HepG2 (cell line): ENCODE results near the gene SHISA7. TPM values are rescaled to one million over a fixed set of nuclear protein-coding genes. Genes with fewer than 3 reads are reported as not detected.

Experiments used
- CHCHD3 ChIP-seq: sonication (generic); formaldehyde crosslinking; IDR thresholded peaks from 2 replicates; pipeline ENCODE4 v1.8.0; 2022; ENCODE audit warnings: mild to moderate bottlenecking, missing genetic modification reagents, moderate library complexity
- ETV5 ChIP-seq: IDR thresholded peaks from 2 replicates; pipeline ENCODE4 v1.6.1; 2018; ENCODE audit warnings: missing biosample characterization, missing genetic modification reagents, inconsistent platforms, borderline replicate concordance
- HNRNPL ChIP-seq: fragments of 200-400 bp; formaldehyde crosslinking; IDR thresholded peaks from 2 replicates; pipeline ENCODE4 v1.6.1; 2017; ENCODE audit warnings: mild to moderate bottlenecking, low read depth, low read length
- KDM4B ChIP-seq: sonication (generic); formaldehyde crosslinking; IDR thresholded peaks from 2 replicates; pipeline ENCODE4 v1.4.0; 2020; ENCODE audit warnings: missing genetic modification reagents
- KDM6A ChIP-seq: IDR thresholded peaks from 2 replicates; pipeline ENCODE4 v1.6.1; 2016; ENCODE audit warnings: low read depth
- PPARG ChIP-seq: conservative IDR thresholded peaks from 2 replicates; pipeline ENCODE4 v1.6.1; 2016; ENCODE audit warnings: missing biosample characterization, missing genetic modification reagents
- RBFOX2 ChIP-seq: fragments of 200-400 bp; formaldehyde crosslinking; IDR thresholded peaks from 2 replicates; pipeline ENCODE4 v1.6.1; 2017; ENCODE audit warnings: low read depth, mild to moderate bottlenecking, low read length
- SPEN ChIP-seq: sonication (generic); formaldehyde crosslinking; IDR thresholded peaks from 2 replicates; pipeline ENCODE4 v1.5.1; 2020; ENCODE audit warnings: low read depth, mild to moderate bottlenecking, missing genetic modification reagents
- SRSF4 ChIP-seq: fragments of 200-400 bp; formaldehyde crosslinking; IDR thresholded peaks from one replicate; pipeline ENCODE4 v1.6.1; 2018; ENCODE audit warnings: mild to moderate bottlenecking, low read depth, low read length, moderate library complexity; ENCODE audit not compliant: poor library complexity, severe bottlenecking
- TFE3 ChIP-seq: IDR thresholded peaks from 2 replicates; pipeline ENCODE4 v1.6.1; 2016
- U2AF2 ChIP-seq: fragments of 200-400 bp; formaldehyde crosslinking; IDR thresholded peaks from 2 replicates; pipeline ENCODE4 v1.6.1; 2017; ENCODE audit warnings: low read depth, mild to moderate bottlenecking, low read length
- ZKSCAN5 ChIP-seq: sonication (generic); formaldehyde crosslinking; IDR thresholded peaks from 2 replicates; pipeline ENCODE4 v1.5.1; 2020; ENCODE audit warnings: mild to moderate bottlenecking, missing genetic modification reagents
- ZNF263 ChIP-seq: sonication (generic); formaldehyde crosslinking; IDR thresholded peaks from 2 replicates; pipeline ENCODE4 v1.4.0; 2020; ENCODE audit warnings: missing genetic modification reagents
- ZNF414 ChIP-seq: sonication (generic); formaldehyde crosslinking; IDR thresholded peaks from 2 replicates; pipeline ENCODE4 v1.5.0; 2020; ENCODE audit warnings: missing genetic modification reagents
- ZNF44 ChIP-seq: sonication (generic); formaldehyde crosslinking; IDR thresholded peaks from 2 replicates; pipeline ENCODE4 v1.5.1; 2020; ENCODE audit warnings: mild to moderate bottlenecking, missing genetic modification reagents
- ZNF605 ChIP-seq: sonication (generic); formaldehyde crosslinking; IDR thresholded peaks from 2 replicates; pipeline ENCODE4 v1.8.0; 2022; ENCODE audit warnings: mild to moderate bottlenecking, missing genetic modification reagents
- ZNF724P ChIP-seq: sonication (generic); formaldehyde crosslinking; IDR thresholded peaks from 2 replicates; pipeline ENCODE4 v1.8.0; 2022; ENCODE audit warnings: missing genetic modification reagents, borderline replicate concordance
- ZSCAN31 ChIP-seq: sonication (generic); formaldehyde crosslinking; IDR thresholded peaks from 2 replicates; pipeline ENCODE4 v1.5.0; 2020; ENCODE audit warnings: low read depth, mild to moderate bottlenecking, missing genetic modification reagents
- ZZZ3 ChIP-seq: sonication (generic); formaldehyde crosslinking; IDR thresholded peaks from 2 replicates; pipeline ENCODE4 v1.4.0; 2020; ENCODE audit warnings: missing genetic modification reagents, mild to moderate bottlenecking, borderline replicate concordance
- polyA plus RNA-seq, 8 experiments: library from polyadenylated mRNA; depleted of rRNA in 3 of 8; stranded (reverse) in 7 of 8; unstranded in 1 of 8; fragments of >200 nt; fragmentation: Illumina TruSeq in 4 of 8; extraction: Trizol in 4 of 8; gene quantifications; 2 replicates each; pipeline versions ENCODE4 v1.2.1 to v1.2.3, GENCODE V29; 2011 to 2016; ENCODE audit warnings: low read depth in 4 of 8, missing spikeins in 1 of 8, mixed read lengths in 1 of 8; ENCODE audit not compliant: insufficient read depth in 1 of 8
- total RNA-seq, 5 experiments: library from RNA; depleted of rRNA; stranded (reverse); fragments of >200 nt; fragmentation: Illumina TruSeq; extraction: Trizol; gene quantifications; 2 replicates each; pipeline ENCODE4 v1.2.3, GENCODE V29; 2016; ENCODE audit warnings: low read depth in 1 of 5
- TF ChIP-seq, protein P1 (sequence below): sonication (generic); formaldehyde crosslinking; IDR thresholded peaks from 2 replicates; pipeline ENCODE4 v1.5.0; 2020; ENCODE audit warnings: mild to moderate bottlenecking, missing genetic modification reagents
- TF ChIP-seq, protein P2 (sequence below): sonication (generic); formaldehyde crosslinking; IDR thresholded peaks from 2 replicates; pipeline ENCODE4 v1.8.0; 2023; ENCODE audit warnings: mild to moderate bottlenecking, missing genetic modification reagents

Gene SHISA7
- total and polyA plus RNA-seq, 2 of the 13 experiments (the other 11 are each of a cell fraction or from before 2014, with no cell fraction given), result not detected

- TF ChIP-seq, protein P1, sequence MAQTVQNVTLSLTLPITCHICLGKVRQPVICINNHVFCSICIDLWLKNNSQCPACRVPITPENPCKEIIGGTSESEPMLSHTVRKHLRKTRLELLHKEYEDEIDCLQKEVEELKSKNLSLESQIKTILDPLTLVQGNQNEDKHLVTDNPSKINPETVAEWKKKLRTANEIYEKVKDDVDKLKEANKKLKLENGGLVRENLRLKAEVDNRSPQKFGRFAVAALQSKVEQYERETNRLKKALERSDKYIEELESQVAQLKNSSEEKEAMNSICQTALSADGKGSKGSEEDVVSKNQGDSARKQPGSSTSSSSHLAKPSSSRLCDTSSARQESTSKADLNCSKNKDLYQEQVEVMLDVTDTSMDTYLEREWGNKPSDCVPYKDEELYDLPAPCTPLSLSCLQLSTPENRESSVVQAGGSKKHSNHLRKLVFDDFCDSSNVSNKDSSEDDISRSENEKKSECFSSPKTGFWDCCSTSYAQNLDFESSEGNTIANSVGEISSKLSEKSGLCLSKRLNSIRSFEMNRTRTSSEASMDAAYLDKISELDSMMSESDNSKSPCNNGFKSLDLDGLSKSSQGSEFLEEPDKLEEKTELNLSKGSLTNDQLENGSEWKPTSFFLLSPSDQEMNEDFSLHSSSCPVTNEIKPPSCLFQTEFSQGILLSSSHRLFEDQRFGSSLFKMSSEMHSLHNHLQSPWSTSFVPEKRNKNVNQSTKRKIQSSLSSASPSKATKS (CRISPR knock-in tag), result no peak
- TF ChIP-seq SRSF4, result no peak
- 0 out of 2 replicates have a peak, but pooled peaks have one; percentile 49 for TF ChIP-seq U2AF2
- 0 out of 2 replicates have a peak, but pooled peaks have one; percentile 21 for TF ChIP-seq ZKSCAN5
- TF ChIP-seq, protein P2, sequence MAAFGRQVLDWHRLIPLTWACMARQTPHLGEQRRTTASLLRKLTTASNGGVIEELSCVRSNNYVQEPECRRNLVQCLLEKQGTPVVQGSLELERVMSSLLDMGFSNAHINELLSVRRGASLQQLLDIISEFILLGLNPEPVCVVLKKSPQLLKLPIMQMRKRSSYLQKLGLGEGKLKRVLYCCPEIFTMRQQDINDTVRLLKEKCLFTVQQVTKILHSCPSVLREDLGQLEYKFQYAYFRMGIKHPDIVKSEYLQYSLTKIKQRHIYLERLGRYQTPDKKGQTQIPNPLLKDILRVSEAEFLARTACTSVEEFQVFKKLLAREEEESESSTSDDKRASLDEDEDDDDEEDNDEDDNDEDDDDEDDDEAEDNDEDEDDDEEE (CRISPR knock-in tag), result peak; percentile 96
- TF ChIP-seq PPARG (CRISPR knock-in tag), result peak; percentile 64
- TF ChIP-seq ETV5 (CRISPR knock-in tag), result peak; percentile 71
- TF ChIP-seq HNRNPL, result peak; percentile 35; the same call in 1 of the 2 replicates
- peak; percentile 71; the same call in 1 of the 2 replicates for TF ChIP-seq ZNF605 (CRISPR knock-in tag)
- TF ChIP-seq TFE3, result peak; percentile 60
- no peak for TF ChIP-seq ZNF414 (CRISPR knock-in tag)
- TF ChIP-seq SPEN (CRISPR knock-in tag), result peak; percentile 92
- no peak for TF ChIP-seq KDM4B (CRISPR knock-in tag)
- TF ChIP-seq ZNF263 (CRISPR knock-in tag), result peak; percentile 9; the same call in 1 of the 2 replicates
- TF ChIP-seq ZSCAN31 (CRISPR knock-in tag), result peak; percentile 88; the same call in 1 of the 2 replicates
- no peak for TF ChIP-seq KDM6A
- TF ChIP-seq ZZZ3 (CRISPR knock-in tag), result peak; percentile 94; the same call in 1 of the 2 replicates
- no peak for TF ChIP-seq CHCHD3
- TF ChIP-seq ZNF724P, result peak; percentile 78; the same call in 1 of the 2 replicates
- TF ChIP-seq ZNF44 (CRISPR knock-in tag), result no peak
- TF ChIP-seq RBFOX2, result peak; percentile 97
Observed at GRCh38 chr19:55385724-55386492, 57.2 kb downstream of the SHISA7 start, which contains the start of gene RPL28 (continued).
